Measurements from ENCODE around the gene PUDP.

PUDP gene

DNA sequence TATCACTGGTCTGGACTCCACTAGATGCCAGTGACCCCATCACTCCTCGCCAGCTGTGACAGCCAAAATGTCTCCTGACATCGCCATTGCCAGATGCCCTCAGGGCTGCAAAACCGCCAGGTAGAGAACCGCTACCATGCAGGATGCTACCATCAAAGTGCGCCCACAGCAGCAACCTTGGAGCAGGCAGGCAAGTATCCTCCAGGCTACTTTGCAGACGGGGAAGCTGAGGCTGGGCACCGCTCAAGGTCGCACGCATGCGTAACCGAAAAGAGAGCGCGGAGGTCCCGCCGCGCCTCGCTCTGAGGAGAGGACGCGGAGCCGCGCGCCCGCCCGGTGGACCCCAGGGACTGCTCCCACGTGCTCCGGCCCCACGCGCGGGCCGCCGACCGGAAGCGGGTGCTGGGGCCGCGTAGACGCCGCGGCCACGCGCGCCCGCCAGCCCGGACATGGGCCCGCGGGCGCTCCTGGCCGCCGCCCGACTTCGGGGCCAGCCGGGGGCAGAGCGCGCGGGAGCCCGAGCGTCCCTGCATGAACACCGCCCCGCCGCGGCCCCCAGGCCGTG lies 458 bp downstream of the PUDP start, which contains the start of gene STS:
Gene STS (plus strand): TSS at position 300 of the 565 bp plus-strand sequence. CDS start 105,488 bp downstream, outside the sequence.
- Histone ChIP-seq H3K27me3 (replicated peaks in 2 of 5; ENCODE audit: control insufficient read depth in 4 of 5, insufficient read depth in 5 of 5, low read length in 4 of 5) (no peaks in the 10 kb centered on the region), H3K4me3 (ENCODE audit: control insufficient read depth in 1 of 7, extremely low read depth in 1 of 7, insufficient read depth in 4 of 7, low read depth in 2 of 7, low read length in 6 of 7) (peak within 1 kb of the TSS; percentile 63 to 95 (median 90)), H3K36me3 (ENCODE audit: control insufficient read depth in 4 of 4, insufficient read depth in 4 of 4, low read length in 3 of 4) (no peaks in the 10 kb centered on the region), H3K9me3 (ENCODE audit: control extremely low read depth in 1 of 5, control insufficient read depth in 4 of 5, insufficient read depth in 2 of 5, low read depth in 1 of 5, low read length in 4 of 5) (no peaks in the 10 kb centered on the region), H3K4me1 (ENCODE audit: control extremely low read depth in 1 of 4, control insufficient read depth in 4 of 4, insufficient read depth in 4 of 4, low read length in 3 of 4) (peaks cover 0 to 14% (median 5%) of the 10 kb centered on the region in 4 experiments), H3K27ac (ENCODE audit: insufficient read depth in 1 of 2, low read depth in 1 of 2, low read length in 2 of 2, poor library complexity in 1 of 2, severe bottlenecking in 2 of 2) (peak within 1 kb of the TSS in 1 of 2 experiments; percentile 66)
- ChIA-PET CTCF (interaction anchor here (0.9 kb wide), 1 partner anchor 72 kb away, joined by 3 read pairs; no protein-coding TSS in a partner anchor), POLR2A (no interaction called here)
- DNase-seq, result no peak
- 0% methylated on average over 30 of the region's 61 CpGs for WGBS (ENCODE audit: insufficient coverage)

DNA sequence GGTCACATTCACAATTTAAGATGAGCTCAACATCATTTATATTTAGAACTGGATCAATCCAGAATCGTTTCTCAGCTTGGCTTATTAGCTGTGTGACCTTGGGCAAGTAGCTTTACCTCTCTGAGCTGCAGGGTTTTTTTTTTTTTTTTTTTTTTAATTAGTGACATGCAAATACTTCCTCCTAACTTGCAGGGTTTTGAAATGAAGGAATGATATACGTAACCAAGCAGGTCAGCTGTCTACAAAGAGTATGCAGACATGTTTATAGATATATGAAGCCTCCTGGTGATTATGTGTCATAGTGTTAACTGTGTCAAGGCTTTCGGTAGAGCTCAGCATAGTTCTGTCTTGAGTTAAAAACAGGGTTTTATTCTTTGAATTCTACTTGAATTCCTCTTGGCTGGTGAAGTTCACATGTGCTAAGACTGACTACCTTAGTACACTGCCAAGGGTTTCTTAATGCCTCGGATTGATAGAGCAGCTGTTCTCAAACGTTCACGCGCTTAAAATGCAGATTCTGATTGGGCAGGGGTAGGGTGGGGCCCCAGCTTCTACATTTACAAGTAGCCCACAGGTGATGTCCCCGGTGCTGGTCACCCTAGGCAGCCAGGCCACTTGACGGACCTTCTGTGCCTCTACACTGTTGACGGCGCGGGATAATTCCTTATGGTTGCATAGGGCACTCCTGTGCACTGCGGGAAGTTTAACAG lies 1.1 kb downstream of the PUDP start:
- CTCF ChIA-PET, result interaction anchor here (0.9 kb wide), 1 partner anchor 72 kb away, joined by 3 read pairs; no protein-coding TSS in a partner anchor
- 25% methylated on average over 10 of the region's 13 CpGs for WGBS (ENCODE audit: insufficient coverage)
- Histone ChIP-seq H3K9me3 (ENCODE audit: control extremely low read depth in 1 of 5, control insufficient read depth in 4 of 5, insufficient read depth in 2 of 5, low read depth in 1 of 5, low read length in 4 of 5) (no peaks in the 10 kb centered on the region), H3K27me3 (replicated peaks in 2 of 5; ENCODE audit: control insufficient read depth in 4 of 5, insufficient read depth in 5 of 5, low read length in 4 of 5) (no peaks in the 10 kb centered on the region), H3K27ac (ENCODE audit: insufficient read depth in 1 of 2, low read depth in 1 of 2, low read length in 2 of 2, poor library complexity in 1 of 2, severe bottlenecking in 2 of 2) (no peak overlapping the region), H3K4me1 (ENCODE audit: control extremely low read depth in 1 of 4, control insufficient read depth in 4 of 4, insufficient read depth in 4 of 4, low read length in 3 of 4) (peaks cover 0 to 14% (median 5%) of the 10 kb centered on the region in 4 experiments), H3K4me3 (ENCODE audit: control insufficient read depth in 1 of 7, extremely low read depth in 1 of 7, insufficient read depth in 4 of 7, low read depth in 2 of 7, low read length in 6 of 7) (peak overlapping the region; percentile 63 to 95 (median 90)), H3K36me3 (ENCODE audit: control insufficient read depth in 4 of 4, insufficient read depth in 4 of 4, low read length in 3 of 4) (no peaks in the 10 kb centered on the region)
- peak in 2 of 3 donors; percentile 25 to 51 for DNase-seq
- POLR2A ChIA-PET, result no interaction called here

- CTCF ChIA-PET, result no interaction called here
- no peak overlapping the region for H3K27ac ChIP-seq (ENCODE audit: insufficient read depth in 1 of 2, low read depth in 1 of 2, low read length in 2 of 2, poor library complexity in 1 of 2, severe bottlenecking in 2 of 2)
Measured at GRCh38 chrX:7146020-7146702, 1.8 kb downstream of the PUDP start.

DNA sequence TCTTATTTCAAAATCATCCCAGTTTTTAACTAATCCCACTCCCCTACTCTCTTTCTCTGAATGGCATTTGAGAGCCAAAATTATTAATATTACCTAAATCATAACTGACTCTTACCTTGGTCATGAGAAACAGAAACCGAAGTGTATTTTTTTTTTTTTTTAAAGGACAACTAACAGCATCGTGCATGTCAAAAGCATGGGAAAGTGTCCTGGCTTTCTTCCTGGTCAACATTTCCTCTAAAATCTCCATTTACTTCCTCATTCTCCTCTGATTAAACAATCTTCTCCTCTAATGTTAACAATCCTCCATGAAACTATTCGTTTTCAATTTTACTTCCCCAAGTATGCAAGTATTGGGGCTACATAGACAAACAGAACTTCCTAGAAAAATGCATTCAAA lies 2.5 kb downstream of the PUDP start:
- DNase-seq, result no peak
- H3K9me3 ChIP-seq (ENCODE audit: control extremely low read depth in 1 of 5, control insufficient read depth in 4 of 5, insufficient read depth in 2 of 5, low read depth in 1 of 5, low read length in 4 of 5), result no peaks in the 10 kb centered on the region
- ChIA-PET CTCF (no interaction called here), POLR2A (no interaction called here)
- H3K4me1 ChIP-seq (ENCODE audit: control extremely low read depth in 1 of 4, control insufficient read depth in 4 of 4, insufficient read depth in 4 of 4, low read length in 3 of 4), result peaks cover 0 to 14% (median 5%) of the 10 kb centered on the region in 4 experiments
- H3K36me3 ChIP-seq (ENCODE audit: control insufficient read depth in 4 of 4, insufficient read depth in 4 of 4, low read length in 3 of 4), result no peaks in the 10 kb centered on the region
- H3K27me3 ChIP-seq (replicated peaks in 2 of 5; ENCODE audit: control insufficient read depth in 4 of 5, insufficient read depth in 5 of 5, low read length in 4 of 5), result no peaks in the 10 kb centered on the region
- H3K4me3 ChIP-seq (ENCODE audit: control insufficient read depth in 1 of 7, extremely low read depth in 1 of 7, insufficient read depth in 4 of 7, low read depth in 2 of 7, low read length in 6 of 7), result no peak overlapping the region
- H3K27ac ChIP-seq (ENCODE audit: insufficient read depth in 1 of 2, low read depth in 1 of 2, low read length in 2 of 2, poor library complexity in 1 of 2, severe bottlenecking in 2 of 2), result no peak overlapping the region
- 88% methylated on average over 2 of the region's 3 CpGs for WGBS (ENCODE audit: insufficient coverage)

More at GRCh38 chrX:7146020-7146702, 1.8 kb downstream of the PUDP start:
- WGBS (ENCODE audit: insufficient coverage), result 86% methylated on average over 2 of the region's 3 CpGs
- no peak overlapping the region for H3K4me3 ChIP-seq (ENCODE audit: control insufficient read depth in 1 of 7, extremely low read depth in 1 of 7, insufficient read depth in 4 of 7, low read depth in 2 of 7, low read length in 6 of 7)
- DNase-seq, result peak in 1 of 3 donors; percentile 17
- H3K36me3 ChIP-seq (ENCODE audit: control insufficient read depth in 4 of 4, insufficient read depth in 4 of 4, low read length in 3 of 4), result no peaks in the 10 kb centered on the region
- no peaks in the 10 kb centered on the region for H3K27me3 ChIP-seq (replicated peaks in 2 of 5; ENCODE audit: control insufficient read depth in 4 of 5, insufficient read depth in 5 of 5, low read length in 4 of 5)
- H3K4me1 ChIP-seq (ENCODE audit: control extremely low read depth in 1 of 4, control insufficient read depth in 4 of 4, insufficient read depth in 4 of 4, low read length in 3 of 4), result peaks cover 0 to 14% (median 5%) of the 10 kb centered on the region in 4 experiments
- H3K9me3 ChIP-seq (ENCODE audit: control extremely low read depth in 1 of 5, control insufficient read depth in 4 of 5, insufficient read depth in 2 of 5, low read depth in 1 of 5, low read length in 4 of 5), result no peaks in the 10 kb centered on the region
- POLR2A ChIA-PET, result no interaction called here

DNA sequence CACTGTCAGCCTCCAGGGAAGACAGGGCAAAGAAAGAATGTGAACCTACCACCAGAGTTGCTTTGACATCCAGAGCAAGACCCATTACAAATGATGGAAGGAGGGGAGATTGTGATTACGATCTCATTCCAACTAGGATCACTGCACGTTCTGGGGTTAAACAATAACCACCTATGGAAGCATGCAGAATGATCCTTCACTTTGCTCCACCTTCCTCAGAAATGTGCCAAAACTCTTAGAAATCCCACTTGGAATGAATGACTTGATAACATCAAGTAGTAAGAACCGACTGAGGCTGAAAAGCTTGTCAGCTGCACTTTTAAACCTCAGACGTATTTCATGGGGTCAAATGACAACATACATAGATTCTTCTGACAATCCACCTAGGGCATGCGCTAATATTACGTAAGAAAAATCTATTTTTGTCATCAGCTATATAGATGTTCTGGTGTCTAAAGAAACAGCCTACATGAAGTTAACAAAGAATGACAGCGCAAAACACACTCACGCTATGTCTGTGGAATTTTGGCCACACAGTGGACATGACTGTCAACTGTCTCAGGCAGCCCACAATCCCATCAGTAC lies 3.9 kb downstream of the PUDP start:
- 89% methylated on average over 5 of the region's 8 CpGs for WGBS (ENCODE audit: insufficient coverage)
- no peaks in the 10 kb centered on the region for H3K9me3 ChIP-seq (ENCODE audit: control extremely low read depth in 1 of 5, control insufficient read depth in 4 of 5, insufficient read depth in 2 of 5, low read depth in 1 of 5, low read length in 4 of 5)
- no peak overlapping the region for H3K4me3 ChIP-seq (ENCODE audit: control insufficient read depth in 1 of 7, extremely low read depth in 1 of 7, insufficient read depth in 4 of 7, low read depth in 2 of 7, low read length in 6 of 7)
- H3K36me3 ChIP-seq (ENCODE audit: control insufficient read depth in 4 of 4, insufficient read depth in 4 of 4, low read length in 3 of 4), result peaks cover 0 to 2% (median 1%) of the 10 kb centered on the region in 4 experiments
- no peak for DNase-seq
- H3K4me1 ChIP-seq (ENCODE audit: control extremely low read depth in 1 of 4, control insufficient read depth in 4 of 4, insufficient read depth in 4 of 4, low read length in 3 of 4), result peaks cover 0 to 14% (median 5%) of the 10 kb centered on the region in 4 experiments
- no peaks in the 10 kb centered on the region for H3K27me3 ChIP-seq (replicated peaks in 2 of 5; ENCODE audit: control insufficient read depth in 4 of 5, insufficient read depth in 5 of 5, low read length in 4 of 5)
- ChIA-PET CTCF (no interaction called here), POLR2A (no interaction called here)
- no peak overlapping the region for H3K27ac ChIP-seq (ENCODE audit: insufficient read depth in 1 of 2, low read depth in 1 of 2, low read length in 2 of 2, poor library complexity in 1 of 2, severe bottlenecking in 2 of 2)

DNA sequence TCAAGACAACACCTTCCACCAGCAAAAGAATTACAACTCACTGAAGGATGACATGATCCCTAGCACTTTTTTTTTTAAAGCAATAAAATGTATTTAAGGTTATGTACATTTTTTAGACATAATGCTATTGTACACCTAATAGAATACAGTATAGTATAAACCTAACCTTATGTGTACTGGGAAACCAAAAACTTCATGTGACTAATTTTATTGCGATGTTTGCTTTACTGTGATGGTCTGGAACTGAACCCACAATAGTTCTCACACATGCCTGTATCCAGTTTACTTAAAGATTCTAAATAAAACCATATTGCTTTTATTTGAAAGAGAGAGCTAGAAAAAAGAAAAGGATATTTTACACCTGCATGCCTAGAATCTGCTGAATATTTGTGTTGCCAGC lies 4.9 kb downstream of the PUDP start:
- WGBS (ENCODE audit: insufficient coverage), result no CpG with 5 or more reads among the region's 1 CpG
- POLR2A ChIA-PET, result no interaction called here
- CTCF ChIA-PET, result no interaction called here
- Histone ChIP-seq H3K4me3 (ENCODE audit: control insufficient read depth in 1 of 7, extremely low read depth in 1 of 7, insufficient read depth in 4 of 7, low read depth in 2 of 7, low read length in 6 of 7) (no peak overlapping the region), H3K27ac (ENCODE audit: insufficient read depth in 1 of 2, low read depth in 1 of 2, low read length in 2 of 2, poor library complexity in 1 of 2, severe bottlenecking in 2 of 2) (no peak overlapping the region), H3K27me3 (replicated peaks in 2 of 5; ENCODE audit: control insufficient read depth in 4 of 5, insufficient read depth in 5 of 5, low read length in 4 of 5) (no peaks in the 10 kb centered on the region), H3K36me3 (ENCODE audit: control insufficient read depth in 4 of 4, insufficient read depth in 4 of 4, low read length in 3 of 4) (peaks cover 0 to 2% (median 1%) of the 10 kb centered on the region in 4 experiments), H3K9me3 (ENCODE audit: control extremely low read depth in 1 of 5, control insufficient read depth in 4 of 5, insufficient read depth in 2 of 5, low read depth in 1 of 5, low read length in 4 of 5) (no peaks in the 10 kb centered on the region), H3K4me1 (ENCODE audit: control extremely low read depth in 1 of 4, control insufficient read depth in 4 of 4, insufficient read depth in 4 of 4, low read length in 3 of 4) (peaks cover 0 to 12% (median 5%) of the 10 kb centered on the region in 4 experiments)
- DNase-seq, result no peak
